NCI-H146 treated with DMSO at 0.1 percent for 48 hours (cell line): ENCODE results near the gene AZIN2.
"Not testable (repeated sequence)": the region's sequence is repeated elsewhere in the genome, so short reads cannot be mapped to it uniquely, and the experiment has no call there.

Source experiments
- DNase-seq: peaks from one replicate; lab custom pipeline; 2025; ENCODE audit not compliant: unreplicated experiment; lab: John Stamatoyannopoulos, UW

The AZIN2 gene

GRCh38 chr1:33126411-33127000 is 45.6 kb downstream of the AZIN2 start:
- no peak for DNase-seq

GRCh38 chr1:33127001-33127823 is 46.3 kb downstream of the AZIN2 start:
- peak; percentile 90 for DNase-seq

- DNase-seq, result no peak
These were observed 47.8 kb downstream of the AZIN2 start for GRCh38 chr1:33128781-33129180.

GRCh38 chr1:33130297-33130696 is 49.3 kb downstream of the AZIN2 start:
- DNase-seq, result no peak

GRCh38 chr1:33131191-33131590 is 50.2 kb downstream of the AZIN2 start:
- DNase-seq, result no peak

DNA sequence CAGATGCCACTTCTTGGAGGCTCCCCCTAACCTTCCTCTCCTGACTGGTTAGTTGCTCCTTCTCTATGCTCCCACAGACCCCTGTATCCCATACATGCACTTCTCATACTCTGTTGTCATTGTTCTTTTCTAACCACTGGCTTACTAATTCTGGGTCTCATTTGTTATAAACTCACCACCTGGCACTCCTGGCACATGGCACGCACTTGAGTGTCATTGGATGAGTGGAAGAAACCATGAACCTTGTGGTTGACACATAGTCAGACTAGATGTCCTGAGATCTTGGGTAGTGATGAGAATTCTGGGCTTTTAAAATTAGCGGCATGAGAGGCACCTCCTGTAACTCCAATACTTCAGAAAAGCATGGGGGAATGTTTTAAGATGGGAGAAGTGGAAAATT is 51.6 kb downstream of the AZIN2 start:
- no peak for DNase-seq

DNA sequence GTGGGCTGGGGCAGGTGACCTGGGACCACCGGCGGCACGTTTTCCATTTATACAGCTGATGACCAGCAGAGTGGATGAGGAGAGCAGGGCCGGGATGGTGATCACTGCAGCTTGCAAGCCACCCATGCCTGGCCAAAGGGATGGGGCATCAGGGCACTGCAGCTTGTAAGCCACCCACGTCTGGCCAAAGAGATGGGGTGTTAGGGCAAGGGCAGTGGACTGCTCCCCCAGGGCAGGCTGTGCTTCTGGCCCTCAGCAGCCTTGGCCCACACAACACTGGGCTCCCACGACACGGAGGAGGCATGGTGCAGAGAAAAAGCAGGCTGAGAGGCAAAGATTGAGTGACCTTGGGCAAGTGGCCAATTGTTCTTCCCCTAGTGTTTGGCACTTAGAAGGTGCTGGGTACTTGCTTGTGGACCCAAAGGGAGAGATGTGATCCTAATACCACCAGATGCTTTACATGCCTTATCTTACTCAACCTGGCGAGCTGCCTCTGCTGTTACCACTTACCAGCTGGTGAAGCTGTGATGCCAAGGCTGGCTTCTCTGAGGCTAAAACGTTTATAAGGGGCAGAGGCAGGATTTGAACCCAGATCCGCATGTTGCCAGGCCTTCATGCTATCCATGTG is 52.6 kb downstream of the AZIN2 start:
- no peak for DNase-seq

GRCh38 chr1:33136041-33136440 is 55.1 kb downstream of the AZIN2 start:
- not testable (repeated sequence) for DNase-seq

DNA sequence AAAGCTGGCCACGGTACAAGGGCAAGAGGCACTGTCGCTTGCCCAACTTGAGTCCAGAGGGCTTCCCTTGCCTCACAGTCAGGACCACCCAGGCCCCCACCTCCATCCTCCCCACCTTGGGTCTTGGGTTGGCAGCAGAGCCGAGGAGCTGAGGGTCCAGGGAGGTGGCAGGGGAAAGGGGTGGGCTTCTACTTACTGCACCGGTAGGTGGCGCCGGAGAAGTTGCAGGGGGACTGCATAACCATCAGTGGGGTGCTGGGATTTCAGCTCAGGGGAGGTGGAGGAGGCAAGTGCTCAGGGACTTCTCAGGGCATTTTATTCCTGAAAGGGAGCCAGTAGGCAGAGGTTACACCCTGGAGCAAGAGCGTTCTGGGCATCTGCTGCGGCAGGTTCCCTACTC is 56.8 kb downstream of the AZIN2 start:
- no peak for DNase-seq

DNA sequence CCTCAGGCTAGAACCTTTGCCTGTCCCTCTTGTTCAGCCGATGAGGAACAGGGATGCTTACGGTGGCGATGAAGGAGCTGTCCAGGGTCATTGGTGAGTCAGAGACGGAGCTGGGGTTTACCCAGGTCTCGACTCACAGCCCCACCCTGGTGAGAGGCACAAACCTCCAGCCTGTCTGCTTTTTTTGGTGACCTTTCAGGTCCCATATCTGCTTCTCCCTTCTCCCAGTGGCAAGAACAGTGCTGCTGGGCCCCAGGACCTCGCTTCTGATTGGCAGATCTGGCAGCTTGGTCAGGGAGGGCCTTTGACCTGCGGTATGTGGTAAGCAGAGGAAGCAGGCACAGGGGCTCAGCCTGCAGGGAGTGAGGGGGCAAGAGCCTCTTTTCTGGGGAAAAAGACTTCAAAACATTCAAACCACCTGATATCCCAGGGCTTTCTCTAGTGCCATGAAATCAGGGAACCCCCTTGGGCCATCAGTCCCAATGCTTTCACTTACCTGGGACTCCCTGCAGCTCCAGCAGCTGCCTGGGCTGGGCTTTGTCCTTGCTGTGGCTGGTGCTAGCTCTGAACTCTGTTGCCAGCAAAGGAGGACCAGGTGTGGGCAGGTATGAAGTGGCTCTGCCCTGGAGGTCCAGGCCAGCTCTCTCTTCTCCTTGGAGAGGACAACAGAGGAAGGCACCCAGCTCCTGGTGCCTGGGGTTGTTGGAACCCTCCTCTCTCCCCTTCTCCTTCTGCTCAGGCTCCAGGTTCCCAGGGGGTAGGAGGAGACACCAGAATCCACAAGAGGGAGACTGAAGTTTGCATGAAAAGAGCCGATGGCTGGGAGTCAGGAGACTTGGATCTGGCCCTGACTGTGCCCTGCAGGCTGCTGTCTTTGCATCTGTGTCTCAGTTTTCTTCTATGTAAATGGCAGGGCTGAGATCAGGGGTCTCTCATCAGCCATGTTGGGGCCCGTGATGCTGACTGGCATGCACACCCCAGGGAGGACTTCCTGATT is 59.5 kb downstream of the AZIN2 start:
- DNase-seq, result no peak

DNA sequence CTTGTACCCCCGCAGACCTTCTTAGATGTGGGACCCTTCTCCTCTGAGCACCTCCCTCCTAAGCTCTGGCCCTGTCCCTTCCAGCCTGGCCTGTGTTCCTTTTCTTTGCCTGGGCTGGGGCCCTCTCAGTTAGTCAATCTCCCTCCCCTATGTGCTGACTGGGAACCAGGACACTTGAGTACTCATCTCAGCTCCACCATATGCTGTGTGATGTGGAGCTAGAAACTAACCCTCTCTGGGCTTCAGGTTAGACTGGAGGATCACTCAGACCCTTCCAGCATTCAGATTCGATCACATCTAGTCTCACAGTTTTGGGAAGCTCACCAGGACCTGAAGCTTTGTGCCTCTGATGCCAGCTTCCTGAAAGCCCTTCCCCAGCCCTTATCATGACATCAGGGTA is 60.3 kb downstream of the AZIN2 start:
- no peak for DNase-seq

GRCh38 chr1:33141781-33142180 is 60.8 kb downstream of the AZIN2 start:
- no peak for DNase-seq

- DNase-seq, result no peak
These were observed 61.6 kb downstream of the AZIN2 start for GRCh38 chr1:33142483-33143064.

- no peak for DNase-seq
These were observed 62.2 kb downstream of the AZIN2 start for GRCh38 chr1:33143176-33143575.

DNA sequence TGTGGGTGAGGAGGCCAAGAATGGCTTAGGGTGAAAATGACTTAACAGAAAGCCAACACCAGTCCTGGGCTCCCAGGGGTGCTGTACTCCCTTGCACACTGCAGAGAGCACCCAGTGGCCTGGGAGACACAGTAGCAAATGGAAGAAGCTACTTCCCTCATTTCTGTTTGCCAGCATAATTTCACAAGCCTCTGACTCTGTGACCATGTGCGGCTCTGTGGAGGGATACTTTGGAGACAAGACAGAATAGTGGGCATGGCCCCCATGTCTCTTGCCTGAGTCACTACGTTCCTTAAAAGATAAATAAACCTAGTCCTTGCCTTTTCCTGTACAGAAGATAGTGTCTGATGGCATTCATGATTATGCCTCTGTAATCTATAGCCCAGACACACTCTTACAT is 62.7 kb downstream of the AZIN2 start:
- no peak for DNase-seq

- no peak for DNase-seq
These were observed 65.0 kb downstream of the AZIN2 start for GRCh38 chr1:33146003-33146402.

GRCh38 chr1:33147275-33147996 is 66.5 kb downstream of the AZIN2 start:
- no peak for DNase-seq

DNA sequence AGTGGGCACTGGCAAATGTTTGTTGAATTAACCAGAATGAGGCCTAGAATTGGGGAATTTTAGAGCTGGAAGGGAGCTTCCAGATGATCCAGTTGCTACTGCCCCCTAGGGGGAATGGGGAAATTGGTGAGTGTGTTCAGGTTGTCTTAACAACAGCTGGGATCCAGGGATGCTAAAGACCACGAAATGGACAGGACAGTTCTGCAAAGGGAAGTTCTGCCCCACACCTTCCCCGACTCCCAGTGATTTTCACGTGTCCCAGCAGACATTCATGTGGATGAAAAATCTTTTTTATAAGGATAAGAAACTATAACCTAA is 67.0 kb downstream of the AZIN2 start:
- no peak for DNase-seq

DNA sequence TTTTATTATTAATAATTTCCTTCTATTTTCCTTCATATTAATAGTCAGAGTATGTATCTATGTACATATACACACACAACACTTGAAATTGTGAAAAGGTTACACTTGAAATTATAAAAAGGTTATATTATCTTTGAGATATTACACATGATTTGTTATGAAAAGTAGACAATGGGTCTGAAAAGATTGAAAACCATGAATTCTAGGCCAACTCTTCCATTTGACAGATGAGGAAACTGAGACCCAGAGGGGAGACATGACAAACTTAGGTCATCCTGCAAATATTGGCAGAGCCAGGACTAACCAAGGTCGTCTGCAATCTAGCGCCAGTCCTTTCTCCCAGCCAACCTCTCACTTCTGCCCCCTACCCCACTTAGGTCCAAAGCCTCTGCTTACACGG is 67.7 kb downstream of the AZIN2 start:
- DNase-seq, result no peak

- no peak for DNase-seq
These were observed 68.7 kb downstream of the AZIN2 start for GRCh38 chr1:33149453-33150190.
